Neural progenitor cell (in vitro differentiated cells): ENCODE measurements around the gene ZNF48. TPM values are rescaled to one million over a fixed set of nuclear protein-coding genes. Genes with fewer than 3 reads are reported as not detected.

Source experiments
- DNase-seq: peaks from one replicate; pipeline ENCODE4 v3.0.0-alpha.2; 2016; ENCODE audit warnings: low spot score
- H2AFZ ChIP-seq: fragments of 200-600 bp; sonication (generic); replicated peaks from 2 replicates; pipeline ENCODE4 v1.6.1; 2016; ENCODE audit warnings: antibody characterized with exemption
- H3F3A ChIP-seq: fragments of 200-600 bp; sonication (generic); 2 replicates; pipeline ENCODE4 v1.6.1; 2016; ENCODE audit warnings: antibody characterized with exemption, low read depth
- H3K27ac ChIP-seq: fragments of 200-600 bp; sonication (generic); 2 replicates; pipeline ENCODE4 v1.5.1; 2016; ENCODE audit warnings: mild to moderate bottlenecking
- H3K27me3 ChIP-seq: fragments of 200-600 bp; sonication (generic); 2 replicates; pipeline ENCODE4 v1.6.1; 2016; ENCODE audit warnings: mild to moderate bottlenecking, moderate library complexity
- H3K36me3 ChIP-seq: fragments of 200-600 bp; sonication (generic); 2 replicates; pipeline ENCODE4 v1.5.1; 2016
- H3K4me1 ChIP-seq: fragments of 200-600 bp; sonication (generic); 2 replicates; pipeline ENCODE4 v1.6.1; 2016; ENCODE audit warnings: mixed run types
- H3K4me2 ChIP-seq: fragments of 200-600 bp; sonication (generic); 2 replicates; pipeline ENCODE4 v1.6.1; 2016
- H3K4me3 ChIP-seq: fragments of 200-600 bp; sonication (generic); 2 replicates; pipeline ENCODE4 v1.5.1; 2016
- H3K79me2 ChIP-seq: fragments of 200-600 bp; sonication (generic); 2 replicates; pipeline ENCODE4 v1.6.1; 2016; ENCODE audit warnings: low read depth
- H3K9ac ChIP-seq: fragments of 200-600 bp; sonication (generic); 2 replicates; pipeline ENCODE4 v1.6.1; 2016
- H3K9me3 ChIP-seq: fragments of 200-600 bp; sonication (generic); 2 replicates; pipeline ENCODE4 v1.5.1; 2016; ENCODE audit warnings: low read depth
- H4K20me1 ChIP-seq: fragments of 200-600 bp; sonication (generic); 2 replicates; pipeline ENCODE4 v1.6.1; 2016; ENCODE audit warnings: low read depth
- H3K27ac Mint-ChIP-seq: 3 replicates; pipeline ENCODE4 v1.8.0; 2021; ENCODE audit warnings: mixed read lengths
- H3K27me3 Mint-ChIP-seq: 2 replicates; pipeline ENCODE4 v1.8.0; 2022; ENCODE audit warnings: low read depth, mild to moderate bottlenecking, inconsistent platforms, moderate library complexity, mixed read lengths; ENCODE audit not compliant: insufficient read depth
- H3K36me3 Mint-ChIP-seq: 3 replicates; pipeline ENCODE4 v1.8.0; 2021; ENCODE audit warnings: mixed read lengths
- H3K4me1 Mint-ChIP-seq: 3 replicates; pipeline ENCODE4 v1.8.0; 2021; ENCODE audit warnings: mixed read lengths
- H3K4me3 Mint-ChIP-seq: 3 replicates; pipeline ENCODE4 v1.8.0; 2021; ENCODE audit warnings: mild to moderate bottlenecking, moderate library complexity, mixed read lengths
- H3K9me3 Mint-ChIP-seq: 3 replicates; pipeline ENCODE4 v1.8.0; 2020; ENCODE audit warnings: mixed read lengths
- EZH2 ChIP-seq: fragments of 200-600 bp; sonication (generic); IDR thresholded peaks from 2 replicates; pipeline ENCODE4 v1.6.1; 2017; ENCODE audit warnings: antibody characterized with exemption, mild to moderate bottlenecking, moderate library complexity
- EZH2phosphoT487 ChIP-seq: fragments of 200-600 bp; sonication (generic); IDR thresholded peaks from 2 replicates; pipeline ENCODE4 v1.6.1; 2017; ENCODE audit warnings: antibody characterized with exemption
- total RNA-seq: library from RNA; depleted of rRNA; stranded (reverse); fragments of >200 nt; gene quantifications from 2 replicates; pipeline ENCODE4 v1.2.3, GENCODE V29; 2015; ENCODE audit warnings: low replicate concordance
- TF ChIP-seq, protein P1 (sequence below): fragments of 200-600 bp; sonication (generic); IDR thresholded peaks from 2 replicates; pipeline ENCODE4 v1.5.1; 2017; ENCODE audit warnings: antibody characterized with exemption, mild to moderate bottlenecking

Gene ZNF48
- total RNA-seq, 1 donor from 2014 or later, result 39.3 TPM

GRCh38 chr16:30367349-30368009 lies 27.7 kb upstream of the ZNF48 start:
- Histone ChIP-seq H3K4me1 (peaks cover 17% of the 10 kb centered on the region), H3K36me3 (no peaks in the 10 kb centered on the region), H3K27me3 (no peaks in the 10 kb centered on the region), H3K79me2 (peaks cover 54% of the 10 kb centered on the region), H3K27ac (no peak overlapping the region), H3K9me3 (no peaks in the 10 kb centered on the region), H3K4me2 (peak overlapping the region; percentile 91), H4K20me1 (peaks cover 28% of the 10 kb centered on the region), H2AFZ (no peak overlapping the region), H3K9ac (peak overlapping the region; percentile 14), H3K4me3 (peak overlapping the region; percentile 95), H3F3A (peaks cover 25% of the 10 kb centered on the region)
- H3K4me1 Mint-ChIP-seq, result peaks cover 39% of the 10 kb centered on the region
- TF ChIP-seq EZH2phosphoT487 (no peak), EZH2 (no peak)
- TF ChIP-seq, protein P1, sequence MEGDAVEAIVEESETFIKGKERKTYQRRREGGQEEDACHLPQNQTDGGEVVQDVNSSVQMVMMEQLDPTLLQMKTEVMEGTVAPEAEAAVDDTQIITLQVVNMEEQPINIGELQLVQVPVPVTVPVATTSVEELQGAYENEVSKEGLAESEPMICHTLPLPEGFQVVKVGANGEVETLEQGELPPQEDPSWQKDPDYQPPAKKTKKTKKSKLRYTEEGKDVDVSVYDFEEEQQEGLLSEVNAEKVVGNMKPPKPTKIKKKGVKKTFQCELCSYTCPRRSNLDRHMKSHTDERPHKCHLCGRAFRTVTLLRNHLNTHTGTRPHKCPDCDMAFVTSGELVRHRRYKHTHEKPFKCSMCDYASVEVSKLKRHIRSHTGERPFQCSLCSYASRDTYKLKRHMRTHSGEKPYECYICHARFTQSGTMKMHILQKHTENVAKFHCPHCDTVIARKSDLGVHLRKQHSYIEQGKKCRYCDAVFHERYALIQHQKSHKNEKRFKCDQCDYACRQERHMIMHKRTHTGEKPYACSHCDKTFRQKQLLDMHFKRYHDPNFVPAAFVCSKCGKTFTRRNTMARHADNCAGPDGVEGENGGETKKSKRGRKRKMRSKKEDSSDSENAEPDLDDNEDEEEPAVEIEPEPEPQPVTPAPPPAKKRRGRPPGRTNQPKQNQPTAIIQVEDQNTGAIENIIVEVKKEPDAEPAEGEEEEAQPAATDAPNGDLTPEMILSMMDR, result no peak
- H3K9me3 Mint-ChIP-seq, result no peaks in the 10 kb centered on the region
- peak overlapping the region; percentile 24 for H3K27ac Mint-ChIP-seq
- DNase-seq, result no peak
- peaks cover 21% of the 10 kb centered on the region for H3K36me3 Mint-ChIP-seq
- peaks cover 3% of the 10 kb centered on the region for H3K27me3 Mint-ChIP-seq
- H3K4me3 Mint-ChIP-seq, result peak overlapping the region; percentile 90

DNA sequence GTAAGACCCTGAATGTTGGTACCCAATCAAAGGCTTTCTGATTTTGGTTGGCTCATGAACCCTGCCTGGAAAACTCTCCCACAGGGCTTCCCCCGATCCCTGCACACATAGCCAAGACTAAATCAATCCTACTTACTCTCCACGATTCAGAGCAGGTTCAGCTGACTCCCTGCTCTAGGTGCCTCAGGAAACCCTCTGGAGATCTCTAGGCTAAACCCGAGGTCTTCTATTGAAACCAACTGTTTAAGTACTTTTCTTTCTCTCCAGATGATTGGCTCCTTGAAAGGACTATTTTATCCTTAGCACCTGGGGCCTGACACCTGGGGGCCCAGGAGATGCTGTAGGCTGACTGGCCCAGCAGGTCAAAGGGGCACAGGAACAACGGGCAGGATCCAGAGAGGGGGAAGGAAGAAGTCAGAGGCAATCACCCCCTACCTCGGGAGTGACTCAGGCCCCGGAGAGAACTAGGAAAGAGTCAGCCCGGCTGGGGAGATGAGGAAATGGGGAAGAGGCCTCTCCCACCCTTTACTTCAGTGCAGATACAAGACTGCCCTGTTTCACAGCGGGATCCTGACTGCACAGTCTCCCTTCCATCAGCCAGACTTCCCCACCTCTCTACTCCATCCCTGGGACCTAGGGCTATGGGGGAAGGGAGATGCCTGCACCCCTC lies 27.0 kb upstream of the ZNF48 start:
- H3K36me3 ChIP-seq, result no peaks in the 10 kb centered on the region
- no peak overlapping the region for H2AFZ ChIP-seq

GRCh38 chr16:30368792-30369090 lies 26.5 kb upstream of the ZNF48 start:
- peak overlapping the region; percentile 90 for H3K4me3 Mint-ChIP-seq
- Histone ChIP-seq H3K4me3 (peak overlapping the region; percentile 95), H3K79me2 (peaks cover 52% of the 10 kb centered on the region), H3K4me2 (peak overlapping the region; percentile 91), H3K27me3 (no peaks in the 10 kb centered on the region), H3K9ac (peak overlapping the region; percentile 59), H2AFZ (no peak overlapping the region), H3K4me1 (peaks cover 17% of the 10 kb centered on the region), H3F3A (peaks cover 20% of the 10 kb centered on the region), H4K20me1 (peaks cover 28% of the 10 kb centered on the region), H3K27ac (no peak overlapping the region), H3K9me3 (no peaks in the 10 kb centered on the region), H3K36me3 (no peaks in the 10 kb centered on the region)
- H3K27ac Mint-ChIP-seq, result no peak overlapping the region
- H3K4me1 Mint-ChIP-seq, result peaks cover 42% of the 10 kb centered on the region
- TF ChIP-seq, protein P1, result no peak
- TF ChIP-seq EZH2 (no peak), EZH2phosphoT487 (no peak)
- no peaks in the 10 kb centered on the region for H3K9me3 Mint-ChIP-seq
- H3K27me3 Mint-ChIP-seq, result peaks cover 3% of the 10 kb centered on the region
- DNase-seq, result no peak
- H3K36me3 Mint-ChIP-seq, result peaks cover 14% of the 10 kb centered on the region

More for the DNA sequence above, 27.0 kb upstream of the ZNF48 start:
- peaks cover 3% of the 10 kb centered on the region for H3K27me3 Mint-ChIP-seq
- DNase-seq, result no peak
- no peaks in the 10 kb centered on the region for H3K27me3 ChIP-seq
- no peak overlapping the region for H3K27ac Mint-ChIP-seq
- peaks cover 54% of the 10 kb centered on the region for H3K79me2 ChIP-seq
- H3K9me3 Mint-ChIP-seq, result no peaks in the 10 kb centered on the region
- H3K4me1 ChIP-seq, result peaks cover 17% of the 10 kb centered on the region
- peaks cover 42% of the 10 kb centered on the region for H3K4me1 Mint-ChIP-seq
- TF ChIP-seq EZH2phosphoT487, result no peak
- TF ChIP-seq, protein P1, result no peak
- peak overlapping the region; percentile 90 for H3K4me3 Mint-ChIP-seq
- H3F3A ChIP-seq, result peaks cover 25% of the 10 kb centered on the region
- peaks cover 16% of the 10 kb centered on the region for H3K36me3 Mint-ChIP-seq
- H3K9ac ChIP-seq, result peak overlapping the region; percentile 59
- no peak overlapping the region for H3K27ac ChIP-seq
- H4K20me1 ChIP-seq, result peaks cover 28% of the 10 kb centered on the region
- H3K9me3 ChIP-seq, result no peaks in the 10 kb centered on the region
- peak overlapping the region; percentile 91 for H3K4me2 ChIP-seq
- peak overlapping the region; percentile 95 for H3K4me3 ChIP-seq
